Endothelial cell of umbilical vein (primary cell): Measurements from ENCODE around the gene PRXL2B.

ENCODE experiments used
- CTCF ChIP-seq, 2 donors: IDR thresholded peaks; 1 replicate in 1 of 2; 2 replicates in 1 of 2; pipeline ENCODE4 v1.5.1; 2011; ENCODE audit warnings: low read length in 2 of 2, mild to moderate bottlenecking in 2 of 2, moderate library complexity in 2 of 2, control low read depth in 1 of 2, inconsistent platforms in 1 of 2, low read depth in 1 of 2; ENCODE audit not compliant: insufficient read depth in 1 of 2; ENCODE audit errors: extremely low read depth in 1 of 2
- EZH2 ChIP-seq: IDR thresholded peaks from 2 replicates; pipeline ENCODE4 v1.6.1; 2012; ENCODE audit warnings: borderline replicate concordance, low read depth, mild to moderate bottlenecking, moderate library complexity, low read length, inconsistent platforms; ENCODE audit not compliant: severe bottlenecking
- JUN ChIP-seq: IDR thresholded peaks from 2 replicates; pipeline ENCODE4 v1.6.1; 2011; ENCODE audit warnings: borderline replicate concordance, low read depth; ENCODE audit not compliant: insufficient read length, insufficient read depth
- MAX ChIP-seq: IDR thresholded peaks from 2 replicates; pipeline ENCODE4 v1.6.1; 2011; ENCODE audit not compliant: insufficient read depth, insufficient read length
- MYC ChIP-seq: IDR thresholded peaks from one replicate; pipeline ENCODE4 v1.6.1; 2011; ENCODE audit warnings: mild to moderate bottlenecking, low read depth, low read length
- POLR2A ChIP-seq: IDR thresholded peaks from 2 replicates; pipeline ENCODE4 v1.6.1; 2012; ENCODE audit warnings: low read depth, mild to moderate bottlenecking, control low read depth, low read length

GRCh38 chr1:2560299-2561073, 26.1 kb upstream of the PRXL2B start:
- TF ChIP-seq POLR2A = no peak
- no peak for TF ChIP-seq CTCF (IDR thresholded peaks at IDR 0.05; ENCODE audit: extremely low read depth in 1 of 2, insufficient read depth in 1 of 2, low read depth in 1 of 2, low read length in 2 of 2)
- TF ChIP-seq MAX = no peak
- TF ChIP-seq JUN = no peak
- TF ChIP-seq EZH2 = no peak
- no peak for TF ChIP-seq MYC
